Kidney (tissue), 14 donors: ENCODE results near the gene GDF2. TPM values are rescaled to one million over a fixed set of nuclear protein-coding genes. Genes with fewer than 3 reads are reported as not detected.

ENCODE experiments used
- DNase-seq, 5 donors: peaks; one replicate each; pipeline ENCODE4 v3.0.0-alpha.2; 2013 to 2020
- FAIRE-seq: peaks from 2 replicates; lab custom pipeline; 2012; peaks lifted over from hg19 to GRCh38; lab: Jason Lieb, UNC
- H3K27ac ChIP-seq, 2 donors: one replicate each; pipeline ENCODE4 v1.7.0; 2013; ENCODE audit warnings: low read depth in 2 of 2, low read length in 2 of 2, inconsistent platforms in 1 of 2
- H3K27me3 ChIP-seq: one replicate; pipeline ENCODE4 v1.7.1; 2013; ENCODE audit warnings: low read length, inconsistent platforms; ENCODE audit not compliant: control insufficient read depth, insufficient read depth
- H3K36me3 ChIP-seq, 3 donors: one replicate each; pipeline versions ENCODE4 v1.7.0 to v1.7.1; 2013; ENCODE audit warnings: low read length in 3 of 3, control low read depth in 1 of 3, inconsistent platforms in 1 of 3; ENCODE audit not compliant: insufficient read depth in 3 of 3, control insufficient read depth in 2 of 3
- H3K4me1 ChIP-seq, 3 donors: one replicate each; pipeline versions ENCODE4 v1.7.0 to v1.7.1; 2013; ENCODE audit warnings: low read length in 3 of 3, inconsistent platforms in 1 of 3, low read depth in 1 of 3; ENCODE audit not compliant: control insufficient read depth in 2 of 3, insufficient read depth in 2 of 3
- H3K4me3 ChIP-seq, 3 donors: one replicate each; pipeline versions ENCODE4 v1.7.0 to v1.8.1; 2013; ENCODE audit warnings: low read length in 3 of 3, control low read depth in 1 of 3, inconsistent platforms in 1 of 3
- H3K9ac ChIP-seq, 3 donors: one replicate each; pipeline versions ENCODE4 v1.7.0 to v1.7.1; 2013; ENCODE audit warnings: low read length in 3 of 3, control low read depth in 1 of 3, inconsistent platforms in 1 of 3
- H3K9me3 ChIP-seq, 3 donors: one replicate each; pipeline versions ENCODE4 v1.7.0 to v1.7.1; 2013; ENCODE audit warnings: low read length in 3 of 3, control low read depth in 1 of 3, inconsistent platforms in 1 of 3; ENCODE audit not compliant: control insufficient read depth in 2 of 3, insufficient read depth in 1 of 3
- intact Hi-C: fragments of 100-400 bp; cut with DNase I; formaldehyde crosslinking; loops from one replicate; pipeline ENCODE4 v1.11.1; 2022
- polyA plus RNA-seq: library from polyadenylated mRNA; stranded (reverse); fragments of 350-450 nt; fragmentation: Illumina TruSeq; extraction: RNeasy Lipid Tissue Mini Kit (QIAGEN cat#74804); gene quantifications from one replicate; pipeline ENCODE4 v1.2.3, GENCODE V29; 2014; ENCODE audit warnings: low read depth, low replicate concordance; ENCODE audit not compliant: insufficient read depth
- total RNA-seq: library from RNA; stranded (reverse); fragmentation: NEBNext Ultra II Directional; extraction: Animal tissue kit (Norgen Biotek cat#: 25700); gene quantifications from one replicate; pipeline ENCODE4 v1.2.1, GENCODE V29; 2021
- TF ChIP-seq, protein P1 (sequence below): IDR thresholded peaks from 3 replicates; pipeline ENCODE4 v1.5.1; 2012; ENCODE audit warnings: mild to moderate bottlenecking, moderate library complexity, borderline replicate concordance; ENCODE audit not compliant: insufficient read depth; ENCODE audit errors: extremely low read depth
- donor health status: control.
- donor health status: control.
- donor health status: control.
- donor health status: control.
- donor health status: control.
- donor health status: DM: yes; HTN: yes; CAD: no.
- donor health status: Normal renal cell carcinoma (clear cell type).

The GDF2 gene
- total and polyA plus RNA-seq, 2 donors from 2014 or later = not detected

DNA sequence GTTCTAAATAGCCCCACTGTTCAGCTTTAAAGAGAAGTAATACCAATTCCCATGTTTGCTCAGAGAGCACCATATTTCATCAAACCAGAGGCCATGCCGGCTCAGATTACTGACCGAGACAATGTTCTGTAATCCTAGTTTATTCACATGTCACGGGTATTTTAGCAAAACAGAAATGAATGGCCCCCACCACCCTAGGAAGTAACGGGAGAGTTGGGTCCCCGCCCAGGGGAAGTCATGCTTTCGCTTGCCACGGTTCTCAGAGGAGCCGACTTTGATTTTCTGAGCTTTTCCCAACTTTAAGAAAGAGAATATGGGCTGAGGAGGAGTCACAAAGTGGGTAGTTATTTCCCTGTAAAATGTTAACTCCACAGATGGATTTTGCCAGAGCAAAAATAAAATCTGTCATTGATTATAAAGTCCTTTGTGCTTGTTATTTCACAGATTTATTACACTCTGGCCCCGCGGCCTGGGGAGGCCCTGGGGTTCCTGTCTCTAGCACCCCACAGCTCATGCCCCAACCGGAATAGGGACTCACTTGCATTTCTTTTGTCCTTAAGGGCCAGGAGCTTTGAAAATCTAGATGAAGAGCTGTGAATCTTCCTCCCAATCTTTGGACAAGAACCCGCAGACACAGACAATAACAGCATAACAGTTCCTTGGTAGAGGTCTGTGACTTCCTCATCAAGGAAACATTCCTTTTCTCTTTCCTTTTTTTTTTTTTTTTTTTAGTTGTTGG lies 25.9 kb upstream of the GDF2 start:
- TF ChIP-seq, protein P1, sequence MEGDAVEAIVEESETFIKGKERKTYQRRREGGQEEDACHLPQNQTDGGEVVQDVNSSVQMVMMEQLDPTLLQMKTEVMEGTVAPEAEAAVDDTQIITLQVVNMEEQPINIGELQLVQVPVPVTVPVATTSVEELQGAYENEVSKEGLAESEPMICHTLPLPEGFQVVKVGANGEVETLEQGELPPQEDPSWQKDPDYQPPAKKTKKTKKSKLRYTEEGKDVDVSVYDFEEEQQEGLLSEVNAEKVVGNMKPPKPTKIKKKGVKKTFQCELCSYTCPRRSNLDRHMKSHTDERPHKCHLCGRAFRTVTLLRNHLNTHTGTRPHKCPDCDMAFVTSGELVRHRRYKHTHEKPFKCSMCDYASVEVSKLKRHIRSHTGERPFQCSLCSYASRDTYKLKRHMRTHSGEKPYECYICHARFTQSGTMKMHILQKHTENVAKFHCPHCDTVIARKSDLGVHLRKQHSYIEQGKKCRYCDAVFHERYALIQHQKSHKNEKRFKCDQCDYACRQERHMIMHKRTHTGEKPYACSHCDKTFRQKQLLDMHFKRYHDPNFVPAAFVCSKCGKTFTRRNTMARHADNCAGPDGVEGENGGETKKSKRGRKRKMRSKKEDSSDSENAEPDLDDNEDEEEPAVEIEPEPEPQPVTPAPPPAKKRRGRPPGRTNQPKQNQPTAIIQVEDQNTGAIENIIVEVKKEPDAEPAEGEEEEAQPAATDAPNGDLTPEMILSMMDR = no peak
- Histone ChIP-seq H3K27me3 (no peaks in the 10 kb centered on the region), H3K9me3 (no peaks in the 10 kb centered on the region), H3K4me1 (peaks cover 0 to 2% (median 0%) of the 10 kb centered on the region in 3 donors), H3K36me3 (no peaks in the 10 kb centered on the region), H3K27ac (no peak overlapping the region), H3K4me3 (no peak overlapping the region), H3K9ac (no peak overlapping the region)
- intact Hi-C loops = no loop called here
- DNase-seq = peak in 2 of 5 donors; percentile 48 to 54
- FAIRE-seq = no peak

DNA sequence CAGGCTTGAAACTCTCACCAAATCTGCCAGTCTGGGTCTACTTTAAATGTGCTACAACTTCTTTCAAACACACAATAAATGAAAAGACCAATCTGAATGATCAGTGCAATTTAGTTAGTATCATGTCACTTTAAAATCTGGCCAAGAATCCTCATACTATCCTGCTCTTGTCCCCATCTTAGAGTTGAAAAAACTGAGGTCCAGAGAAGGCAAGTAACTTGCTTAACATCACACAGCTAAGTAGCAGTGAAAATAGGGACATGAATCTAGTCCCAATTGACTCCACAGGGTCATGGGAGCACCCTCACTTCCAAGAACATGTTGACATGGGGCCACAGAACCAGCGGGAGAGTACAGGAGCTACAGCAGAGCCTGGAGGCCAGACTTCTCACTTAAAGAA lies 25.3 kb upstream of the GDF2 start:
- no peak for FAIRE-seq
- H3K27ac ChIP-seq = no peak overlapping the region
- no peaks in the 10 kb centered on the region for H3K27me3 ChIP-seq
- no peak for DNase-seq
- H3K9ac ChIP-seq = no peak overlapping the region
- intact Hi-C loops = no loop called here
- no peak overlapping the region for H3K4me3 ChIP-seq
- H3K4me1 ChIP-seq = peaks cover 0 to 2% (median 0%) of the 10 kb centered on the region in 3 donors
- TF ChIP-seq, protein P1 = no peak
- H3K9me3 ChIP-seq = no peaks in the 10 kb centered on the region
- H3K36me3 ChIP-seq = no peaks in the 10 kb centered on the region

DNA sequence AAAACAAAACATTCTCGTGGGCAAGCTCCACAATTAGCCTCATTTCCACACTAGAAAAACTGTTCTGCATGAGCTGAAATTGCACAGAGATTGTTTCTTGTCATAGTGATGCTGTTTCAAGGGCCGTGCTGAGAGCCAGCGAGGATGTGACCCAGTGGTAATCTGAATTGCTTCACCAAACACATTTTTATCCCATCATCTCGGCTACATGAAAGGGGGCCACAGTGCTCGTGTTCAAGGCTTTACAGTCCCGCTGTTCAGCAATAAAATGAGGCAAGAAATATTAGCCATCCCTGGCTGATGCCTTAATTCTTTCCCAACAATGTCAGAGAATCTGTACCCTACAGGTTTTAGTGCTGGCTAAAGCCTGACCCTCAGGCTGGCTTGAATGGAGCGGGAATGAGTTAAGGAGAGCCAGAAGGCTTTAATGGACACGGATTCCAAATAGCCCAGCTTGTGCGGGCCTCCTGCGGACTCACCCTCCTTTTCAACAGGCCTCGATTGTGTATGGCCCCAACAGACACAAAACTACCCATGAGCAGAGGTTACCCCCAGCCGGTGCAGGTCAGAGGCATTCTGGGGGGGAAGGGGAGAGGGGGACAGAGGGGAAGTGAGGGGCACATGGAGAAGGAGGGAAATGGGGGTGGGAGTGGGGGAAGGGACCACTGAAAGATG lies 24.3 kb upstream of the GDF2 start:
- TF ChIP-seq, protein P1 = no peak
- intact Hi-C loops = no loop called here
- DNase-seq (no peak), FAIRE-seq (no peak)
- no peak overlapping the region for H3K4me3 ChIP-seq
- H3K9ac ChIP-seq = no peak overlapping the region
- no peaks in the 10 kb centered on the region for H3K9me3 ChIP-seq
- H3K27me3 ChIP-seq = no peaks in the 10 kb centered on the region
- H3K36me3 ChIP-seq = no peaks in the 10 kb centered on the region
- H3K4me1 ChIP-seq = peaks cover 0 to 2% (median 0%) of the 10 kb centered on the region in 3 donors
- no peak overlapping the region for H3K27ac ChIP-seq
